Testis (tissue), 3 donors: Measurements from ENCODE around the gene RAET1G. TPM values are rescaled to one million over a fixed set of nuclear protein-coding genes. Genes with fewer than 3 reads are reported as not detected.
"Not testable (repeated sequence)": the region's sequence is repeated elsewhere in the genome, so short reads cannot be mapped to it uniquely, and the experiment has no call there.

Source experiments
- DNase-seq: peaks from one replicate; pipeline ENCODE4 v3.0.0-alpha.2; 2019
- H3K27ac ChIP-seq, 2 donors: fragments of 200-600 bp; sonication (generic); one replicate each; pipeline ENCODE4 v1.5.1; 2019
- H3K27me3 ChIP-seq: fragments of 200-600 bp; sonication (generic); one replicate; pipeline ENCODE4 v1.5.1; 2019
- H3K36me3 ChIP-seq: fragments of 200-600 bp; sonication (generic); one replicate; pipeline ENCODE4 v1.5.1; 2017; ENCODE audit warnings: low read depth; ENCODE audit errors: missing control alignments
- H3K4me1 ChIP-seq: fragments of 200-600 bp; sonication (generic); one replicate; pipeline ENCODE4 v1.5.1; 2019
- H3K4me3 ChIP-seq, 2 donors: fragments of 200-600 bp; sonication (generic); one replicate each; pipeline ENCODE4 v1.5.1; 2017 to 2019
- H3K9me3 ChIP-seq: fragments of 200-600 bp; sonication (generic); one replicate; pipeline ENCODE4 v1.5.1; 2017
- POLR2A ChIP-seq: fragments of 450-650 bp; IDR thresholded peaks from one replicate; pipeline ENCODE4 v1.6.1; 2017; ENCODE audit warnings: antibody characterized with exemption, mild to moderate bottlenecking, moderate library complexity
- WGBS, 2 donors: methylation state at CpG; one replicate each; pipeline ENCODE4 v1.1.5; 2018; 5-methylcytosine and 5-hydroxymethylcytosine counted together
- intact Hi-C: fragments of 100-400 bp; cut with DNase I; formaldehyde crosslinking; loops from one replicate; pipeline ENCODE4 v1.15.1; 2023; ENCODE audit warnings: low total_unique reads
- polyA plus RNA-seq: library from polyadenylated mRNA; stranded (reverse); fragments of 350-450 nt; fragmentation: Illumina TruSeq; extraction: RNeasy Lipid Tissue Mini Kit (QIAGEN cat#74804); gene quantifications from one replicate; pipeline ENCODE4 v1.2.3, GENCODE V29; 2014; ENCODE audit warnings: low read depth, low replicate concordance; ENCODE audit not compliant: insufficient read depth
- total RNA-seq, 2 donors: library from RNA; depleted of rRNA; stranded (reverse); fragments of >200 nt; gene quantifications; one replicate each; pipeline ENCODE4 v1.2.3, GENCODE V29; 2016
- TF ChIP-seq, protein P1 (sequence below), 3 experiments: fragments of 450-650 bp in 2 of 3; fragments of 200-600 bp in 1 of 3; sonication (generic) in 1 of 3; IDR thresholded peaks; one replicate each; pipeline ENCODE4 v1.5.1; 2016 to 2019; ENCODE audit warnings: antibody characterized with exemption in 3 of 3, mild to moderate bottlenecking in 2 of 3, moderate library complexity in 1 of 3

The RAET1G gene
- total and polyA plus RNA-seq, 3 donors from 2014 or later = 0.30 TPM; not detected in 2

DNA sequence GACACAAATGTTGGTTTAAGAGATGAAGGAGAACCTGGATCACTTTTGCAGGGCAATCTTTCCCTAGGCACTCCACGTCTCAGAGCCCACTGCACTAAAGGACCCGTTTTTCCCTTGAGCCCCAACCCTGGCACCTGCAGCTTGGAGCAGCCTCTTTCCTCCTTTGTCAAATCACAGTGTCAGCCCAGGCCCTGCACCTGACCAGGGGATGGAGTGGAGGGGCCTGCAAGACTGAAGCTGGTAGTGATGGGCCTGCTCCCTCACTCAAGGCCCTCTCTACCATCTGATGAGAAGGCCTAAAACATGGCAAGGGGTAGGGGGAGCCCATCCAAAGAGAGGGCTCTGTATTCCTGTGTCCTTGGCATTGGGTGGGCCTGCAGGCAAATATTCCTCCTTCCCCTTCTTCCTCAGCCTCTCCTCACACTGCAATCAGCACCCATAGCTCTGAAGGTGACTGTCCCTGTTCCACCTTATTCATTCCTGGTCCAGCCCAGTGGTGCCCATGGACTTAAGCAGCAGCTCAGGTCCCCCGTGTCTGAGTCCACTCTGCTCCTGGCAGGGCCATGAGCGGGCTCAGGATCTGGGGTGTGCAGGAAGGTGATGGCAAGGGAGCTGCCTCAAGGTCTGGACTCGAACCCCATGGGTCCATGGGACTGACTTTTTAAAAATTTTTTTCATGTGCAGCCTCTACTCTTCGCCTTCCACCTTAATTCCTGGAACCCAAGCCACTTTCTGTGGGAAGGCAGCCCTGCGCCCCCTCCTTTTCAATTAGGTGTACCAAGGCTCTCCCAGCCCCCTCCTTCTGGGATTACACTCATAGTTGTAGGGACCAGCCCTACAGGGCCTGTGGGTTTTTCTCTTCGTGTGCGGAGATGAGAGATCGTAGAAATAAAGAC is 6.7 kb downstream of the RAET1G start:
- Histone ChIP-seq H3K27me3 (no peaks in the 10 kb centered on the region), H3K36me3 (no peaks in the 10 kb centered on the region), H3K4me1 (no peaks in the 10 kb centered on the region), H3K9me3 (no peaks in the 10 kb centered on the region), H3K4me3 (no peak overlapping the region), H3K27ac (no peak overlapping the region)
- intact Hi-C loops = no loop called here
- 86 to 90% methylated on average over 10 of the region's 10 CpGs for WGBS, 2 donors
- TF ChIP-seq POLR2A = no peak
- TF ChIP-seq, protein P1, sequence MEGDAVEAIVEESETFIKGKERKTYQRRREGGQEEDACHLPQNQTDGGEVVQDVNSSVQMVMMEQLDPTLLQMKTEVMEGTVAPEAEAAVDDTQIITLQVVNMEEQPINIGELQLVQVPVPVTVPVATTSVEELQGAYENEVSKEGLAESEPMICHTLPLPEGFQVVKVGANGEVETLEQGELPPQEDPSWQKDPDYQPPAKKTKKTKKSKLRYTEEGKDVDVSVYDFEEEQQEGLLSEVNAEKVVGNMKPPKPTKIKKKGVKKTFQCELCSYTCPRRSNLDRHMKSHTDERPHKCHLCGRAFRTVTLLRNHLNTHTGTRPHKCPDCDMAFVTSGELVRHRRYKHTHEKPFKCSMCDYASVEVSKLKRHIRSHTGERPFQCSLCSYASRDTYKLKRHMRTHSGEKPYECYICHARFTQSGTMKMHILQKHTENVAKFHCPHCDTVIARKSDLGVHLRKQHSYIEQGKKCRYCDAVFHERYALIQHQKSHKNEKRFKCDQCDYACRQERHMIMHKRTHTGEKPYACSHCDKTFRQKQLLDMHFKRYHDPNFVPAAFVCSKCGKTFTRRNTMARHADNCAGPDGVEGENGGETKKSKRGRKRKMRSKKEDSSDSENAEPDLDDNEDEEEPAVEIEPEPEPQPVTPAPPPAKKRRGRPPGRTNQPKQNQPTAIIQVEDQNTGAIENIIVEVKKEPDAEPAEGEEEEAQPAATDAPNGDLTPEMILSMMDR (IDR thresholded peaks at IDR 0.05) = no peak
- no peak for DNase-seq

DNA sequence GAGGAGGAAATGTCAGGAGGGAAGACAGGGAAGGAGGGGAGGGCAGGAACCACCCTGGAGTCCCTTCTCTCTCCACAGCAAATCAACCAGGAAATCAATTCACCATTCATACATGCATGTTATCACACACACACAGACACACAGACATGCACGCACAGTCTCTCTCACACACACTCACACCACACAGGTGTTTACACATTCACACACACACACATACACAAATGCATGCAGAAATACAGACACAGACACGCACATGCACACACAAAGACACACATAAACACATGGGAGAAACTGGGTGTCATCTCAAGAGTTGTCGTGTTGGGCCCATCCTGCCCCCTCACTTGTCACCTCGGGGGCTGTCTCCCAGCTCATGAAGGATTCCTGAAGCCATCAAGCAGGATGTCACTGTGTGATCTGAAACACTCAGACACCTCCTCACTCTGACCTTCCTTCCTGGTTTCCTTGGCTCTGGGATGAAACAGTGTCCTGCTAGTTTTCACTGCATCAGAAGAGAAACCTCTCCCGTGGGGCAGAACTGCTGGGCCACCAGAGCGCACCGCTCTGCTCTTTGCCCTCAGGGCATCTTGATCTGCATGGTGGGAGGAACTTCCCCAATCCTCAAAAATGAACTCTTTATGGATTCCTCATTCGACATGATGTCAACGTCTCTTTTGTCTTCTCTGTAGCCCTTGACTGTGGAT is 9.2 kb downstream of the RAET1G start:
- WGBS, 2 donors = 83 to 85% methylated on average over 8 to 9 of the region's 9 CpGs

DNA sequence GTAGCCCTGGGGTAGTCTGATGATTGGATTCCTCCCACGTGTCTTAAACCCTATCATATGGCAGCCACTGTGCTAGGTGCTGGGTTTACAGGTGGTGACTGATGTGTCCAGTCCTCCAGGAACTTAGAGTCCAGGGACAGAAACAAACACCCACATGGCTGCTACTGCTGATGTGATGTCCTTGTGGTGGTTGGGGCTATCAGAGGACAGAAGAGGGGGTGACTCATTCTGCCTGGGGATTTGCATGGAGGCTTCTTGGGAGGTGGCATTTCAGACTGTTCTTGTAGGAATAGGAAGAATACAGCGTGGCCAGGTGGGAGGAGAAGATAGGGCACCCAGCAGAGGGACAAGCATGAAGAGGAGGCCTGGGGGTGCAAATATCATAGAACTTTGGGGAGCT is 9.8 kb downstream of the RAET1G start:
- H3K9me3 ChIP-seq = no peaks in the 10 kb centered on the region
- no peaks in the 10 kb centered on the region for H3K27me3 ChIP-seq
- no peaks in the 10 kb centered on the region for H3K4me1 ChIP-seq
- intact Hi-C loops = no loop called here
- DNase-seq = no peak
- H3K4me3 ChIP-seq = no peak overlapping the region
- TF ChIP-seq, protein P1 (IDR thresholded peaks at IDR 0.05) = no peak
- TF ChIP-seq POLR2A = no peak
- WGBS, 2 donors = 71 to 79% methylated on average over 2 of the region's 2 CpGs
- H3K36me3 ChIP-seq = no peaks in the 10 kb centered on the region
- no peak overlapping the region for H3K27ac ChIP-seq

More for the DNA sequence above, 9.2 kb downstream of the RAET1G start:
- Histone ChIP-seq H3K36me3 (no peaks in the 10 kb centered on the region), H3K4me3 (no peak overlapping the region), H3K9me3 (no peaks in the 10 kb centered on the region), H3K27me3 (no peaks in the 10 kb centered on the region), H3K27ac (no peak overlapping the region), H3K4me1 (no peaks in the 10 kb centered on the region)
- intact Hi-C loops = no loop called here
- DNase-seq = no peak
- no peak for TF ChIP-seq POLR2A
- TF ChIP-seq, protein P1 (IDR thresholded peaks at IDR 0.05) = no peak

DNA sequence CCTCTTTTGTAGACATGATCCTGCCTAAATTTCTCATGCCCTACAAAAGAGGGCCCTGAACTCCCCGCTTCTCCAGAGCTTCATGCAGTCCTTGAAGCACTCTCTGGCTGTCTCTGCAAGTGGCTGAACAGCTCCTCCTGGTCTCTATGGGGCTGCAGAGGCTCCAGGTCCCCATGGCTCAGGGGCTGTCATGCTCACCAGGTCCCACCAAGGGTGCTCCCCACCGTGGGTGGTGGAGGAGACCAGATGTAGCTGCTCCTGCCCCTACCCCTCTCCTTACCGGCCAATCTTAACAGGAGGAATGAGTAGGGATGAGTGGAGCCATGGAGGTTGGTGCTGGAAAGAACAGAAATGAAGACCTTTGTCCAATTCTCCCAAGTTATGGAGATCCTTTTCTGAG is 10.2 kb downstream of the RAET1G start:
- DNase-seq, H3K27me3 ChIP-seq, H3K4me3 ChIP-seq, H3K4me1 ChIP-seq, H3K9me3 ChIP-seq, H3K27ac ChIP-seq, H3K36me3 ChIP-seq, intact Hi-C loops: not testable (repeated sequence)
- 77 to 84% methylated on average over 2 to 3 of the region's 3 CpGs for WGBS, 2 donors

DNA sequence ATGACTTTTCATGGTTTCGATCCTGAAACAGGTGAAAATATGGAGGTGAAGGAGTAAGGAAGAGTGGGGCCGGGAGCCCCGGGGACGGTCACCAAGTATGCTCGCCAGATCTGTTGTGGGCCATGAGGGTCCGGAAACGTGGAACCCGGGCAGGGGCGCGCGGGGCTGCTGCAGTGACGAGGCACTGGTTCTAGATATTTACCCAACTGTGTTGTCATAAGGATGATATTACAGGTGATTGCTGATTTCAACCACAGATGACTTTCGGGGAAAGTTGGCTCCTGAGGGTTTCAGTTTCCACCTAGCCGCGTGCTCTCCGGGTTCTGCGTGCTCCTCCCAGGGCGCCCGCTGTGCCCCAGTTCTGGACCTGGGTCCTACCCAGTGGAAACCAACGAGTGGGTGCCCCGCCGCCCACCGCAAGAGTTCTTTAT is 12.2 kb downstream of the RAET1G start:
- no peak for TF ChIP-seq POLR2A
- Histone ChIP-seq H3K9me3 (no peaks in the 10 kb centered on the region), H3K4me3 (no peak overlapping the region), H3K36me3 (no peaks in the 10 kb centered on the region), H3K4me1 (no peaks in the 10 kb centered on the region), H3K27ac (no peak overlapping the region), H3K27me3 (no peaks in the 10 kb centered on the region)
- WGBS, 2 donors = 84 to 90% methylated on average over 22 to 23 of the region's 23 CpGs
- intact Hi-C loops = no loop called here
- DNase-seq = no peak
